Measurements from ENCODE around the gene MCFD2. TPM values are rescaled to one million over a fixed set of nuclear protein-coding genes. Genes with fewer than 3 reads are reported as not detected.

Gene MCFD2
- polyA plus RNA-seq, 1 of the 3 experiments (the other 2 are of a cell fraction) = 88.2 TPM

GRCh38 chr2:46913471-46914381 is 1.9 kb downstream of the MCFD2 start:
- Histone ChIP-seq H3K4me2 (peak overlapping the region; percentile 83), H3K4me3 (ENCODE audit: low read depth in 2 of 2, low read length in 1 of 2) (peak overlapping the region; percentile 77 to 81), H3K4me1 (ENCODE audit: control insufficient read depth in 1 of 2, insufficient read depth in 2 of 2, low read depth in 1 of 2, low read length in 1 of 2) (peaks cover 21 to 24% of the 10 kb centered on the region in 2 experiments; a peak in 3 of 4 replicates), H2AFZ (ENCODE audit: low read depth) (no peak overlapping the region), H3F3A (replicated peaks; ENCODE audit: insufficient read depth) (peaks cover 23% of the 10 kb centered on the region), H3K27ac (ENCODE audit: low read depth in 2 of 2, low read length in 1 of 2) (peak overlapping the region in 1 of 2 experiments; percentile 93; a peak in 2 of 4 replicates), H4K20me1 (ENCODE audit: insufficient read depth) (peaks cover 29% of the 10 kb centered on the region), H3K9me3 (no peaks in the 10 kb centered on the region), H3K9me2 (no peaks in the 10 kb centered on the region), H3K36me3 (replicated peaks in 1 of 2; ENCODE audit: control insufficient read depth in 1 of 2, insufficient read depth in 2 of 2, low read length in 1 of 2) (peaks cover 25 to 31% of the 10 kb centered on the region in 2 experiments), H3K79me2 (ENCODE audit: insufficient read depth) (peaks cover 81% of the 10 kb centered on the region), H3K9ac (peak overlapping the region; percentile 93), H3K27me3 (ENCODE audit: insufficient read depth) (no peaks in the 10 kb centered on the region)
- peak; percentile 29 for DNase-seq
- ChIA-PET POLR2A (interaction anchor here (0.6 kb wide), 2 partner anchors 291 to 344 kb away, joined by 4 read pairs; no protein-coding TSS in a partner anchor), CTCF (interaction anchor here (0.6 to 12.2 kb wide), 7 partner anchors 9 to 967 kb away, joined by 3 to 107 read pairs (median 4); no protein-coding TSS in a partner anchor)
- 90% methylated on average over 8 of the region's 8 CpGs for WGBS (ENCODE audit: low lambda C conversion rate)
- TF ChIP-seq JUND (IDR thresholded peaks at IDR 0.05) (no peak), CTCF (IDR thresholded peaks at IDR 0.05) (0 out of 2 replicates have a peak, but pooled peaks have one; percentile 7), FOSL2 (IDR thresholded peaks at IDR 0.05; ENCODE audit: borderline replicate concordance, low read depth) (0 out of 2 replicates have a peak, but pooled peaks have one; percentile 7), IRF3 (IDR thresholded peaks at IDR 0.05; ENCODE audit: low read depth, low read length) (no peak), REST (IDR thresholded peaks at IDR 0.05; ENCODE audit: low read depth, low read length) (no peak)

Data from SK-N-SH (cell line).